Measurements from ENCODE around the gene MYO5A.
"Not testable (repeated sequence)": the region's sequence is repeated elsewhere in the genome, so short reads cannot be mapped to it uniquely, and the experiment has no call there.

Gene MYO5A

DNA sequence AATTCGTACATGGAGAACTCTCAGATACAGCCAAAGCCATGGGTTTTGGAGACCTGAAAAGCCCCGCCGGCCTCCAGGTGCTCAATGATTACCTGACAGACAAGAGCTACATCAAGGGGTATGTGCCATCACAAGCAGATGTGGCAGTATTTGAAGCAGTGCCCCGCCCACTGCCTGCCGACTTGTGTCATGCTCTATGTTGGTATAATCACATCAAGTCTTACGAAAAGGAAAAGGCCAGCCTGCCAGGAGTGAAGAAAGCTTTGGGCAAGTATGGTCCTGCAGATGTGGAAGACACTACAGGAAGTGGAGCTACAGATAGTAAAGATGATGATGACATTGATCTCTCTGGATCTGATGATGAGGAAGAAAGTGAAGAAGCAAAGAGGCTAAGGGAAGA, 23.5 kb downstream of the MYO5A start:
- no peak for DNase-seq (ENCODE audit: low read depth)

DNA sequence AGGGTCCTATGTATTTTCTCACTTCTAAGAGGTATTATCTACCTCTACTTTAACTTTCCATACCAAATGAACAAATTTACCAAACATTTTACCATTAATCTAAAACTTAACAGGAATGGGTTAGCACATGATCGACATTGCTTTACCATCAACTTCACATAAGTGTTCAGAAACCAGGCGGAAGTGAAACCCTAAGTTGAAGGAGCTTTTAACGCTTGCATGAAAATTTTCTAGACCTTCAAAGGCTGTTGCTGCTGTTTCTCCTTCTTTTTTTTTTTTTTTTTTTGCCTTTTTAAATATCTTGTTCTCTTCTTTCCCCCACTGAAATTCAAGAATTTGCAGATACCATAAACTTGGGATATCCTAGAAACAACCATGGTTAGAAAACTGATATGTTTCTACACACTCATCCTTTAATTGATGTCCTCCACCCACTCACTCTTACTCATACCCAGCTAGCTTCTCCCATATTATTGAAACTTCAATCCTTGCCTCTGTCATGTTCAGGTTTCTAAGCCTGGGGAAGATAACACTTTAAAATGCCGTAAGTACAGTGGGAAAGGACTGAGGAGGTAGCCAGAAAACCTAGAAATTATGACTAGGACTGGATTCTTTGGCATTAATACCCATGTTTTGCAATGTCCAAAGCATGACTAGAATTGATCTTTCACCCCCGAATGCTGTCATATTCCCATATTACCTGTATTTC, 24.7 kb downstream of the MYO5A start:
- no peak for DNase-seq (ENCODE audit: low read depth)

DNA sequence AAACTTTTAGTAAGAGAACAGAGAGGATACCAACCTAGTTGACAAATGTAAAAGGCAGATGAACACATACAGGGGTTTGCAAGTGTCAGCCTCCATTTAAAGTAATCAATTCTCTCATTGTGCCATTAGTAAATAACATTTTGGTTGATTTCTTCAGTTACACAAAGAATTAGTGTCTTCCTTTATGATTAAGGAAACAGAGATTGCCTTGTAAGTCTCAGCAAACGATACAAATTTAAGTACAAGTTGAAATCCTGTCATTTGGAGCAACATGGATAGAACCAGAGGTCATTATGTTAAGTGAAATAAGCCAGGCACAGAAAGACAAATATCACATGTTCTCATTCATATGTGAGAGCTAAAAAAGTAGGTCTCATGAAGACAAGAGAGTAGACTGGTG, 26.1 kb downstream of the MYO5A start:
- DNase-seq (ENCODE audit: low read depth) = no peak

DNA sequence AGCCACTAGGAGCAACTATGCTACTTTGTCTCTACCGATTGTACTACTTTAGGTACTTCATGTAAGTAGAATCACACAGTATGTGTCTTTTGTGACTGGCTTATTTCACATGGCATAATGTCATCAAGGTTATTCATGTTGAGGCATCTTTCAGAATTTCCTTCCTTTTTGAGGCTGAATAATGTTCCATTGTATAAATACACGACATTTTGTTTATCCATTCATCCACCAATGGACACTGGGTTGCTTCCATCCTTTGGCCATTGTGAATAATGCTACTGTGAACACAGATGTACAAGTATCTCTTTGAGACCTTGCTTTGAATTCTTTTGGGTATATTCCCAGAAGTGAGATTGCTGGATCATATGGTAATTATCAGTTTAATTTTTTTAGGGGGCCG, 29.2 kb downstream of the MYO5A start:
- DNase-seq (ENCODE audit: low read depth) = no peak

DNA sequence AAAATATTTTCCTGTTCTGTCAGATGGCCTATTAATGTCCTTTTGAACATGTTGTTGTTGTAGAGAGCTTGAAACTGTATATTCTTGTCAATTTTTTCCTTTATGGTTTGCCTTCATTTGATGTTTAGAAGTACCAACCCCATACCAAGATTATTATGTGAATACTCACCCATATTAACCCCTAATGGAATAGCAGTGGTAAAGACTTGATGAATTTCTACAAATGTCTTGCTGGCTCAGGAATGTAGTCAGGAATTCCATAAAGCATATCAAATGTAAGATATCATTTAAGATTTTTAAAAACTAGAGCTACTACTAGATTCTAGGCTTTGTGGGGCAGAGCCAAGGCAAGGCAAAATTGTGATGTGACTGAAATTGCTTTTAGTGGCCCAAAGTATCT, 30.0 kb downstream of the MYO5A start:
- DNase-seq (ENCODE audit: low read depth) = peak; percentile 9

DNA sequence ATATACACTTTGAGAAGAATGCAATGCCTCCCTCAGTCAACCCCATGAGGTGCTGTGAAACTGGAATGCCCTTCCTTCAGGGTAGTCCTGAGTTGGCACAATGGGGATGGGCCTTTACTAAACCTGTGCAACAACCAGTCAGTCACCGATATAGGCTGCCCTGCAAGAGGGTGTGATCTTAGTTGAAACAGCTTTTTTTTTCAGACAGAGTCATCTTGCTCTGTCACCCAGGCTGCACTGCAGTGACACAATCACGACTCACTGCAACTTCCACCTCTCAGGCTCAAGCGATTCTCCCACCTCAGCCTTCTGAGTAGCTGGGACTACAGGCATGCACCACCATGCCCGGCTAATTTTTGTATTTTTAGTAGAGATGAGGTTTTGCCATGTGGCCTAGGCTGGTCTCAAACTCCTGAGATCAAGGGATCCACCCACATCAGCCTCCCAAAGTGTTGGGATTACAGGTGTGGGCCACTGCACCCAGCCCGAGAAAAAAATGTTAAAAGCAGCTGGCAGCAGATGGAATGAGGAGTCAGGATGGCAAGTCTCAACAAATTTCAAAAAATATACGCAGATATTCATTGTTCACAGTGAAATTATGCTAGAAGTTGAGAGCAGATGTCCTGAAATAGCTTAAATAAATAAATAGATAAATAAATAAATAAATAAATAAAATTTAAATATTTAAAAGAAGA, 31.8 kb downstream of the MYO5A start:
- DNase-seq (ENCODE audit: low read depth) = peak; percentile 45

DNA sequence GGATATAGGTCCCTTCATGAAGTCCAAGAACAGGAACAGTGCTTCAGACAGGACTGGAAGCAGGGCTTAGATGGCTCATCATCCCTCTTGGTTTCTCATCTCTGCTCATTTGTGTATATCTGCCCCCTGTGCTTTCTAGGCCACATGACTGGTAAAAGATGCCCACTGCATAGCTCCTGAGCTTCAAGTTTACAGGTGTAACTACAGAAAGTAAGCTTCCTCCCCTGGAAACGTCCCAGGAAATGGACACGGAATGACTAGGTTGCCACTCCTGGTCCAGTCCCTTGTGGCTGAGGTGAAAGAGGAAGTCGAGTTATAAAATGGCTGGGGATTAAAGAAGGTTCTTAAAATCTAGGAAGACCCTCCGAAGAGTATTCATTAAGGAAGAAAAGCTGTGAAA, 32.5 kb downstream of the MYO5A start:
- no peak for DNase-seq (ENCODE audit: low read depth)

DNA sequence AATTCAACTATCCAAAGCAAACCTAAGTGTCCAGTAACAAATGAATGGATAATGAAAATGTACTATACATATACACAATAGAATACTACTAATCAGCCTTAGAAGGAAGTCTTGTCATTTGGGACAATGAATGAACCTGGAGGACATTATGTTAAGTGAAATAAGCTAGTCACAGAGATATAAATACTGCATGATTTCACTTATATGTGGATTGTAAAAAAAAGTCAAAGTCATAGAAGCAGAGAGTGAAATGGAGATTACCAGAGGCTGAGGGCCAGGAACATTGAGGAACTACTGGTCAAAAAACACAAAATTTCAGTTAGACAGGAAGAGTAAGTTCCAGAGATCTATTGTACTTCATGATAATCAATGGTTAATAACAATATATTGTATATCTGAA, 33.6 kb downstream of the MYO5A start:
- DNase-seq (ENCODE audit: low read depth) = no peak

DNA sequence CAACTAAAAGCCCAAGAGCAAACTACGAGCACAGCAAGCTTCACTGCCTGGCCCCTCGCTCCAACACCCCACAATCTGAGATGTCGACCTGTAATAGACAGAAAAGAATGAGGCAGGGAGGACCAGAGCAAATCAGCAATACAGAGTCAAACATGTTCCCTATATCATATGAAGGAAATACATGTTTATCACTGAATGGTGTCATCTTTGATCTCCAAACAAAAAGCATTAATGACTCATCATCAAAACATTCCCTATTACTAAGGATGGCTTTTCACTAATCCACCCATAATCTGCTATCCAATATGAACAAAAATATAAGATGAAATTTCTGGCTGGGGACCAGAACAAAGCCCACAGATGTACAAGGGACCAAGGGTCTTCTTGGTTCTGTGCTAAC, 34.7 kb downstream of the MYO5A start:
- DNase-seq (ENCODE audit: low read depth) = peak; percentile 14

DNA sequence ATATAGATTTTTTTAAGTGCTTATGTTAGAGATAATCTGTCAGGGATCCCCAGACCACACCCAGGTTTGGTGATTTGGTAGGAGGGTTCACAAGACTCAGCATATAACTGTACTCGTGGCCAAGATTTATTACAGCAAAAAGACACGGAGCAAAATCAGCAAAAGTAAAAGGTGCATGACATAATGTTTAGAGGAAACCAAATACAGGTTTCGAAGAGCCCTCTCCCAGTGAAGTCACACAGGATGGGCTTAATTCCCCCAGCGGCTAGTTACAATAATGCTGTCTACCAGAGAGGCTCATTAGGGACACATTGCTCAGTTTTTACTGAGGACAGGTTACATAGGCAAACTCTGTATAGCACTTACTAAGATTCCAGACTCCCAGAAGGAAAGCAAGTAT, 36.5 kb downstream of the MYO5A start:
- no peak for DNase-seq (ENCODE audit: low read depth)

DNA sequence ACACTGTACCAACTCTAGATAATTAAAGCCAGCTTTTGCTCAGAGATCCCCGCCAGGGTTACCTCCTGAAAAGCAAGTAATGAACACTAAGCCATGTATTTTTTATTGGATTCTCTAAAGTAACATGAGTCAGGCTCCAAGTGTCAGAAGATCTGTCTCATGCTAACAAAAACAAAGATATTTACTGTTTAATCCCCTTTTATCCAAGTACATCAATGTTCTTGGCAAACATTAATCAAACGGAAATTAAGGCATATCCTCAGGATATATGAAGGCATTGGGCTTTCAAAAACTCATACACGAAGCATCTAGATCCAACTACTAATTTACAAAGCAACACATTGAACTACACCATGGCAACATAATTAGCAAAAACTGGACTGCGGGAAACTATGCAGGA, 37.2 kb downstream of the MYO5A start:
- no peak for DNase-seq (ENCODE audit: low read depth)

DNA sequence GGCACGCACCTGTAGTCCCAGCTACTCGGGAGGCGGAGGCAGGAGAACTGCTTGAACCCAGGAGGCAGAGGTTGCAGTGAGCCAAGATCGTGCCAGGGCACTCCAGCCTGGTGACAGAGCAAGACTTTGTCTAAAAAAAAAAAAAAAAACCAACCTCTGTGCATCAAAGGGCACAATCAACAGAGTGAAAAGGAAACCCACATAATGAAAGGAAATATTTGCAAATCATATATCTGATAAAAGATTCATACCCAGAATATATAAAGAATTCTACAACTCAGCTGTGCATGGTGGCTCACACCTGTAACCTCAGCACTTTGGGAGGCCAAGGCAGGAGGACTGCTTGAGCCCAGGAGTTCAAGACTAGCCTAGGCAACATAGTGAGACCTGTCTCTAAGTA, 39.2 kb downstream of the MYO5A start:
- DNase-seq (ENCODE audit: low read depth) = not testable (repeated sequence)

DNA sequence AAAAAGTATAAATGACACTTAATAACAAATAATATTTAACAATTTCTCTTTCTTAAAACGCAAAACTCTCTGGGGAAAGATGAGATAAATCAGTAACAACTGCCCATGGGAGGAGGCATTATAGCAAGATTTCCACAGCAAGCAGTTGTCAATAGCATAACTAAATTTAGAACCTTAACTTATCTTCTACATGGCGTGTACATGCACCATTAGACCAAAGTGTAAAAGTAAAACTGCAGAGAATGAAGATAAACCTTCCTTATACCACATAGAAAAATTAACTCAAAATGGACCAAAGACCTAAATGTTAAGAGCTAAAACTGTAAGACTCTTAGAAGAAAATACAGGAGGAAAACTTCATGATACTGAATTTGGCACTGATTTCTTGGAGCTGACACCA, 39.9 kb downstream of the MYO5A start:
- no peak for DNase-seq (ENCODE audit: low read depth)

DNA sequence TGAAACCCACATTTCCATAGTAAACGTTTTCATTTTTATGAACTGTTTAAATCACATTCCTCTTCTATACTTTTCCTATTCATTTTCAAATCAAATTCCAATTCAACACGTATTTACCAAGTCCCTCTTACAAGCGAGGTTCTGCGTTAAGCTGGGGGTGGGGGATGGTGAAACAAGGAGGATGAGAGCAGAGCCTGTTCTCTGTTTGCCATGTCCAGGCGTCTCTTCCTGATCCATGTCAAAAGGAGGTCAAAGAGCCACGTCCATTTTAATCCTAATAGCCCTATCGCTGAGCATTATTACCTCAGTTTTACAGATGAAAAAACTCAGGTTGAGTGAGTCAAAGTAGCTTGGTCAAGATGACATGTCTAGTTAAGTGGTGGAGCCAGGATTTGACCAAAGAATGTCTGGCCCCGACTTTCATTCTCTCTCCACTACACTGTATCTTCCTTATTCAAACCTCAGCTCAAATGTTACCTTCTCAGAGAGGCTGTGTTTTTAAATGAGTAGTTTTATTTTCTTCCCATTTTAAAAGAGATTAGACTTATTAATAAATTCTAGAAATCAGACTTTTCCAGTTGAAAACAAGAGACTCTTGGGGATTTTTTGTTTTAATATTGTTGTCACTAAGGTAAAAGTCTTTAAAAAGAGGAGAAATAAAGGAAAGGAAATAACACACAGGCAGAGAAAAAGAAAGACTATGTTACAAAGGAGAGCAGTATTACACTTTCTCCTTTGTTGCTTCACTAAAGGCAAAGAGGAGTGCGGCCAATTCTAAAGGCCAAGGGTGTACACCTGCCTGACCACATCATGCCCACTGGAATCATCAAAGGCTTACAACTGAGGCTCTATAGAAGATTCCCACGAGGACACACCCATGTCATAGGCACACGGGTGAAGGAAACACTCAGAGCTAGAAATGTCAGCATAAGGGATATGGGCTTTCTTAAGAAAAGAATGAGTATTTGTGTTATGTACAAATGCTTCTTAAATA, 42.4 kb downstream of the MYO5A start:
- DNase-seq (ENCODE audit: low read depth) = no peak

DNA sequence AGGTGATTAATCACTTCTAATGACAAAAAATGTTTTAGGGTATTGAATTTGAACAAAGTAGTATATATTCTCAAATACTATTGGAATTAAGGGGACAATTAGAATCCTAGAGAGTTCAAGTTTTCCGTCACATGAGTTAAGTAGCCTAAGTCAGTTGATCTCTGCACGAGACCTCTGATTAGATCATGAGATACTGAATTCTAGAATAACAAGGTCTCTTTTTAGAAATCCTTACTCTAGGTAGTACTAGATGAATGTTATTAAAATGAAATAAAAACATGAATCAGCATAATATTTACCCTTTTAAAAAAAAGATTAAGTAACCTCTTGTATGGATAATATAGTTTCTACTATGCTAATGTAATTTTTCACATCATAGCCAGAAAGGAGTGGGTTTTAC, 43.4 kb downstream of the MYO5A start:
- DNase-seq (ENCODE audit: low read depth) = no peak

DNA sequence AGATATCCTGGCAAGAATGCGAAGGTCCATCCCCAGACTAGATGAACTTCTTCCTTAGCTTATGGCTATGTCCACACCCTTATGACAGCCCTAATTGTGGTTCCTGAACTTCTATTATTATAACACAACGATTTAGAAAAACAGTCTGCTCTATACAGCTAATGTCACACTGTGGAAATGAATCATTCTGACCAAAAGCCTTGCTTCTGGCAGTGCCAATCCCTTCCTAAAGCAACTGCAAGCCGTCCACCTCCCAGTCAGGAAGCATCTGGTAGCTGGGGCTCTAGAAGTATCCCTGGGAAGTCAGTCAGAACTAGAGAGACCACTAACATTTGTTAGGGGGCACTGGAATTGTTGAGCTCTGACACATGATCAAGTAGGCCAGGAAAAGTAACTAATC, 45.0 kb downstream of the MYO5A start:
- DNase-seq (ENCODE audit: low read depth) = no peak

DNA sequence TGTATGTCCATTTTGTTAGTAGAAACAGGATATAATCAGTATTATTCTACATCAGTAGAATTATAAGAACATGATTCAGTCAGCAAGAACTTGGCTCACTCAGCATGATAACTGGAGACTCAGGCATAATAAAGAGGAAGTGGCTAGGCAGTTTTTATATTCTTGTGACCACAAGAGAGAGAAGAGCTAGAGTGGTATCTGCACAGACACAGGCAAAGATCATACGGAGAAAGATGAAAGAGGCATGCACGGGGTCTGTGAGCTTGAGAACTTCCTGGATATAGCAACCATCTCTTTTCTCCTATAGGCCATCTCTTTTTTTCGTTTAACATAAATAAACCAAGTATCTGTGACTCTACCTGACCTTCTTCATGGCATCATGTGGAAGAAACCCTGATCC, 46.8 kb downstream of the MYO5A start:
- DNase-seq (ENCODE audit: low read depth) = no peak

DNA sequence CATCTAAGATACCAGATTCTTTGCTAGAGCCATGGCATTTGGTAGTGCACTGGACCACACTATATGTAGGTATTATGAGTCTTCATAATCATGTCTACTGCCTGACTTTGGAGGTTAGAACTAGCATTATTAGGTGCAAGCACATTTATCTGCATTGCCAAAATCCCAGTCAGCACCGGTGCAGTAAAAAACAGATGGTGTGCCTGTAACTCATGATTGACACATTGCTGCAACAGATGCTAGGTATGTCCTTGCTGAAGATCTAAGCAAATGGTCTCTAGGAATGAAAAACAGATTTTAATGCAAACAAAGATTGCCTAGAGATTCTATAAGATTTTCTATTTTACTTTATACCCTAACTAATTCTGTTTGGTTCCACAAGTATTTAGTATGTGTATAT, 47.7 kb downstream of the MYO5A start:
- DNase-seq (ENCODE audit: low read depth) = no peak

DNA sequence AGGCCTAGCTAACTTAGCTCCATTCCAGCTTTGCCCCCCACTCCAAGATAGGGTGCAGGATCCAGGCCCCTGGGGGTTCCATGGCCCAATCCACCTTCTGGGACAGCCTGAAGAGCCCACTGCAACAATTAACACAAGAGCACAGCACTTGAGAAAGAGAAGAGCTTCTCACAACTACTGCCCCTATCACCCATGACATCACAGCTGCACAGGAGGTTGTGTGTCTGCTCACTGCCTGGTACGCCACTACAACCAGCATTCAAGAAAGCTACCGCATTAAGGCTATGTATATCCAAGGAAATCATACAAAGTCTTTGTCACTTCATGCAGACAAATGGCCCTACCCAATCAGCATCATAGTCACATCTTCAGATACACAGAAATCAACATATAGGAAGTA, 62.0 kb downstream of the MYO5A start:
- DNase-seq (ENCODE audit: low read depth) = no peak

DNA sequence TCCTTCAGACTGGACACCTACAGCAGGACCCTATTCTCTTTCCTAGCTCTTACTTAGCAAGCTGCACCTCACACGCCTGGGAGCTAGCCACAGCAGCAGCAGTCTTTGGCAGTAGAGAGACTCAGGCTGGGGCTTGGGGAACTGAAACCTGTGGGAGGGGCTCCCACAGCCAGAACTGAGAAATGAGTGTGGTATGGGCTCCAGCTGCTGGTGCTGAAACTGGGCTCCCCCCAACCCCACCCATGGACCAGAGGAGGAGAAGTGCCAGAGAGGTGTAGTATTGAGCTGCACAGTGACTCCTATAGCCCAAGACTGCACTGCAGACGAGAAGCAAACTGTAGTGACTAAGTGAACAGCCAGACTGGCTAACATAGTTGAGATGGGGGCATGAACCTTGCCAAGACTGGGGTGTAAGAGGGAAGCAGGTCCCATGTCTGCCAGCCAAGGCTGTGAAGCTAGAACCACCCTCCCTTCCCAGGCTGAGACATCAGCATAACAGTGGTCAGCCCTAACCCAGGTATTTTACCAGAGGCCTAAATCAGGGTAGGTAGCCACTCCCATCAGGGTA, 62.5 kb downstream of the MYO5A start:
- DNase-seq (ENCODE audit: low read depth) = no peak

DNA sequence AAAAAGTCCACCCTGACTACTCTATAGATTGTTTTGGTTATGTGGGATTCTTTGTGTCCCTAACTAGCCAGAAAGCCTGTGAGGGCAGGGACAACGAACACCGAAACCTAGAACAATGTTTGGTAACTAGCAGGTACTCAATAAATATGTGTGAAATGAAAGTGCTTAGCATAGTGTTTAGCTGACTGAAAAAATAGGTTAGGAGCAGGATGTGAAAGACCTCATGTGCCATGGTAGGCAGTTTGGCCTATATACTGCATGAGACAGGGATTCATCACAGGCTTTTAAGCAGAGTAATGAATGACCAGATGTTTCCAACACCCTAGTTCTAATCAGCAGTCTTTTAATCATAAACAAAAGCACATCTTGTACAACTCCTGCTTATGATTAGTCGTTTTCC, 64.2 kb downstream of the MYO5A start:
- no peak for DNase-seq (ENCODE audit: low read depth)

DNA sequence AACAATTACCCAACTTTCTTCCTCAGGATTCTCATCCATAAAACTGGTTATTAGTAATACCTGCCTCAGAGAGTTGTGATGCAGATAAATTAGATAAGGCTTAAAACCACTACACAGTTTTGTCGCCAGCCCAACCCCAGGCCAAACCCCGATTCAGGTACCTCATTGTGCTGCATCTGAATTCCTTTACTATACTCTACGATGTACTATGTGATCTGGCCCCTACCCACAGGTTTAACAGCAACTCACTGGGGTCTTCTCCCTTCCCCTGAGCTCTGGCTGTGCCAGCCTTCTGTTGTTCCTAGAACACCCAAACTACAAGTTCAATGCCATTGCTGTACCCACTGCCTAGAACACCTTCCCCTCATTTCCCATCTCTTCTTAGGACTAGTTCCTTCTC, 64.6 kb downstream of the MYO5A start:
- DNase-seq (ENCODE audit: low read depth) = no peak

DNA sequence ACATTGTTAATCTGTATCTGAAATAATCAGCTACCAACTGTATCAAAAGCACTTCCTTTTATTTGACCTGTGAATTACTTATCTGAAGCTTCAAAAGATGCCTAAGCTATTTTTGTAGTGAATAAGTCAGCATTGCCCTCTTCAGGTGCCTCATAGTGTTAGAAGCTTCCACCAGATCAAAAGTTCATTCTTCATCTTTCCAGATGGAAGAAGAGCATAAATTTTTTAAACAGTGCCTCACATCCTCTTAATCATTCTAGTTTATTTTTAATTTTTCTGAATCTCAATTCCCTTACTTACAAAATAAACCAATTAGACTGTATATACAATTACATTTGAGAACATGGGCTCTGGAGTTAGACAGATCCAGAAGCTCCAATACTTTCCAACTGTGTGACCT, 65.0 kb downstream of the MYO5A start:
- no peak for DNase-seq (ENCODE audit: low read depth)
